Trophoblast cell (in vitro differentiated cells and primary cell): ENCODE measurements around the gene RNF34.

Experiments
- DNase-seq, 2 donors: peaks; one replicate each; pipeline ENCODE4 v3.0.0-alpha.2; 2016
- H2AFZ ChIP-seq: 2 replicates; pipeline ENCODE4 v1.6.1; 2013; ENCODE audit warnings: low read length, moderate library complexity, mild to moderate bottlenecking; ENCODE audit not compliant: insufficient read depth, poor library complexity
- H2AK5ac ChIP-seq: 2 replicates; pipeline ENCODE4 v1.6.1; 2013; ENCODE audit warnings: mild to moderate bottlenecking, low read length
- H2BK120ac ChIP-seq: 2 replicates; pipeline ENCODE4 v1.6.1; 2013; ENCODE audit warnings: low read length, mild to moderate bottlenecking, moderate library complexity; ENCODE audit not compliant: insufficient read depth, poor library complexity
- H2BK12ac ChIP-seq: 2 replicates; pipeline ENCODE4 v1.6.1; 2013; ENCODE audit warnings: mild to moderate bottlenecking, low read length, moderate library complexity
- H2BK5ac ChIP-seq: 2 replicates; pipeline ENCODE4 v1.6.1; 2013; ENCODE audit warnings: low read length, low read depth, moderate library complexity, mild to moderate bottlenecking; ENCODE audit not compliant: poor library complexity
- H3K14ac ChIP-seq: 2 replicates; pipeline ENCODE4 v1.6.1; 2013; ENCODE audit warnings: mild to moderate bottlenecking, low read length
- H3K18ac ChIP-seq: 2 replicates; pipeline ENCODE4 v1.6.1; 2013; ENCODE audit warnings: mild to moderate bottlenecking, low read length
- H3K23ac ChIP-seq: 2 replicates; pipeline ENCODE4 v1.6.1; 2013; ENCODE audit warnings: low read length
- H3K27ac ChIP-seq: 2 replicates; pipeline ENCODE4 v1.5.1; 2013; ENCODE audit warnings: low read depth, mild to moderate bottlenecking, inconsistent platforms, low read length, moderate library complexity
- H3K27me3 ChIP-seq: 2 replicates; pipeline ENCODE4 v1.6.1; 2013; ENCODE audit warnings: inconsistent platforms, mild to moderate bottlenecking, low read length, moderate library complexity; ENCODE audit not compliant: insufficient read depth
- H3K36me3 ChIP-seq, 2 experiments: 1 replicate in 1 of 2; 2 replicates in 1 of 2; pipeline ENCODE4 v1.6.1; 2013; ENCODE audit warnings: low read length in 2 of 2, mild to moderate bottlenecking in 2 of 2, moderate library complexity in 1 of 2; ENCODE audit not compliant: insufficient read depth in 2 of 2, control insufficient read depth in 1 of 2
- H3K4ac ChIP-seq: 2 replicates; pipeline ENCODE4 v1.6.1; 2013; ENCODE audit warnings: low read depth, mild to moderate bottlenecking, low read length, moderate library complexity
- H3K4me1 ChIP-seq, 2 experiments: 1 replicate in 1 of 2; 2 replicates in 1 of 2; pipeline ENCODE4 v1.6.1; 2013; ENCODE audit warnings: low read length in 2 of 2, mild to moderate bottlenecking in 2 of 2, moderate library complexity in 1 of 2; ENCODE audit not compliant: insufficient read depth in 2 of 2, control insufficient read depth in 1 of 2
- H3K4me2 ChIP-seq: 2 replicates; pipeline ENCODE4 v1.6.1; 2013; ENCODE audit warnings: inconsistent platforms, mild to moderate bottlenecking, low read length, moderate library complexity
- H3K4me3 ChIP-seq: 2 replicates; pipeline ENCODE4 v1.5.1; 2013; ENCODE audit warnings: mild to moderate bottlenecking, low read depth, low read length, inconsistent platforms
- H3K79me1 ChIP-seq: one replicate; pipeline ENCODE4 v1.6.1; 2013; ENCODE audit warnings: low read length
- H3K79me2 ChIP-seq: 2 replicates; pipeline ENCODE4 v1.6.1; 2013; ENCODE audit warnings: low read length, mild to moderate bottlenecking; ENCODE audit not compliant: control insufficient read depth, insufficient read depth, poor library complexity
- H3K9ac ChIP-seq: 2 replicates; pipeline ENCODE4 v1.6.1; 2013; ENCODE audit warnings: mild to moderate bottlenecking, low read length
- H3K9me3 ChIP-seq: 2 replicates; pipeline ENCODE4 v1.6.1; 2013; ENCODE audit warnings: low read depth, mild to moderate bottlenecking, control low read depth, inconsistent platforms, low read length; ENCODE audit not compliant: insufficient read depth
- H4K12ac ChIP-seq: 2 replicates; pipeline ENCODE4 v1.6.1; 2013; ENCODE audit warnings: low read depth, mild to moderate bottlenecking, low read length, moderate library complexity
- H4K8ac ChIP-seq: 2 replicates; pipeline ENCODE4 v1.6.1; 2013; ENCODE audit warnings: low read depth, mild to moderate bottlenecking, low read length, moderate library complexity
- H4K91ac ChIP-seq: one replicate; pipeline ENCODE4 v1.6.1; 2013; ENCODE audit warnings: low read depth, mild to moderate bottlenecking, low read length, moderate library complexity
- WGBS: extraction: QIAGEN DNeasy Blood & Tissue Kit; methylation state at CpG from one replicate; pipeline ENCODE4 v1.1.7; 2013; ENCODE audit warnings: missing lambda C conversion rate; ENCODE audit not compliant: insufficient read length, insufficient coverage; ENCODE audit errors: extremely low coverage; 5-methylcytosine and 5-hydroxymethylcytosine counted together

Gene RNF34

DNA sequence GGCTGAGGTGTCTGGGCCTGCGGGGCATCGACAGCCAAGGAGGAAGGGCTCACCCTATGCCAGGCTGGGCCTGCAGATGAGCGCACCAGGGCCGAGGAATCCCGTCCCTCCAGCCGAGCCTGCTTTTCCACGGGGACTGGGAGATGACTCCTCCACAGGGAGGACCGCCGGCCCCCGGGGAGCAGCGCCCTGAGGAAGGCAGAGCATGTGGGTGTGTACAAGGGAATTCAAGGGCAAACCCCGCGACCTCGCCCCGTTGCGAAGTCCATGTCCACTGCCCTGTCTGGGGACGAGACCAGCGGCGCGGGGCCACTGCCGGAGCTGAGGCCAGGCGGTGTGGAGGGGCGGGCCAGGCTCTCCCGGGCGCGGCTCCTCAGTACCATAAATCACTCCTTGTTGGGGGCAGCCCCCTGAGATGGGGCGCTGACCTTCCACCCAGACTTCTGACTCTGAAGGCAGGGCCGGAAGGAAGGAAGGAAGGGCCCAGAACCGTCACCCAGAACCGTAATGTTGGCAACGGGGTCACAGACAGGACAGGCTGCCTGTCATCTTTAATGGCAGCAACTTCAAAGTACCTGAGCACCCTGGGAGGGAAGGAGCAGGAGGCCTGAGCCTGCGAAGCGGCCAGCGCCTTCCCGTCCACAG is 52.5 kb downstream of the RNF34 start:
- peak; percentile 93 to 95 for DNase-seq
- Histone ChIP-seq H3K9ac (no peak overlapping the region), H3K27me3 (no peaks in the 10 kb centered on the region), H2BK12ac (peak overlapping the region; percentile 16), H2BK120ac (peak overlapping the region; percentile 65), H3K9me3 (no peaks in the 10 kb centered on the region), H3K4me2 (no peak overlapping the region), H3K23ac (no peak overlapping the region), H3K14ac (peak overlapping the region; percentile 5), H3K4me3 (no peak overlapping the region), H3K27ac (peak overlapping the region; percentile 40), H4K91ac (peak overlapping the region; percentile 53), H3K79me1 (peaks cover 11% of the 10 kb centered on the region), H4K8ac (peak overlapping the region; percentile 30), H3K18ac (peak overlapping the region; percentile 63), H3K4ac (peak overlapping the region; percentile 2), H3K79me2 (peaks cover 17% of the 10 kb centered on the region), H3K4me1 (peaks cover 38 to 42% of the 10 kb centered on the region in 2 experiments), H4K12ac (no peak overlapping the region), H2AFZ (no peak overlapping the region), H2AK5ac (no peak overlapping the region), H3K36me3 (peaks cover 14 to 18% of the 10 kb centered on the region in 2 experiments), H2BK5ac (no peak overlapping the region)
- WGBS: no CpG with 5 or more reads among the region's 35 CpGs

DNA sequence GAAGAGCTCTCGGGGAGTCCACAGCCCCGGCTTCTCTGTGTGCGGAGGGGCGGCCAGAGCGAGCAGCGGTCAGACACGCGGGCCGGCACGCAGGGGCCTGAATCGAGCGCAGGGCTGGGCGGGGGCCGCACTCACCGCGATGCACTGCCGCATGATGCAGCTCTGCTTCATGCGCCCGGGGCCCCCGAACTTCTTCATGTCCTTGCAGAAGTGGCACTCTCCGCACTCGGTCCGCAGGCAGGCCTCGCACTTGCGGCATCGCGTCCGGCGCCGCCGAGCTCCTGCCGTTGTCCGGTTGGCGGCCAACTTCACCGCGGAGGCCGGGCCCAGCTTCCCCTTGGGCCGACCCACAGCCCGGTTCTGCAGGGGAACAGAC is 53.1 kb downstream of the RNF34 start:
- peak overlapping the region; percentile 52 for H3K4ac ChIP-seq
- H4K91ac ChIP-seq: peak overlapping the region; percentile 53
- peaks cover 17% of the 10 kb centered on the region for H3K79me2 ChIP-seq
- no CpG with 5 or more reads among the region's 39 CpGs for WGBS
- peak overlapping the region; percentile 30 for H4K8ac ChIP-seq
- H3K27me3 ChIP-seq: no peaks in the 10 kb centered on the region
- no peaks in the 10 kb centered on the region for H3K9me3 ChIP-seq
- H3K4me3 ChIP-seq: no peak overlapping the region
- peak overlapping the region; percentile 19 for H2AFZ ChIP-seq
- H3K27ac ChIP-seq: no peak overlapping the region
- no peak overlapping the region for H3K4me2 ChIP-seq
- H3K79me1 ChIP-seq: peaks cover 11% of the 10 kb centered on the region
- H3K14ac ChIP-seq: peak overlapping the region; percentile 5
- H3K36me3 ChIP-seq: peaks cover 14 to 18% of the 10 kb centered on the region in 2 experiments
- no peak overlapping the region for H3K23ac ChIP-seq
- peak overlapping the region; percentile 65 for H2BK120ac ChIP-seq
- peak overlapping the region; percentile 16 for H2BK12ac ChIP-seq
- no peak for DNase-seq
- H3K18ac ChIP-seq: peak overlapping the region; percentile 63
- peak overlapping the region; percentile 21 for H2AK5ac ChIP-seq
- H3K4me1 ChIP-seq: peaks cover 40 to 44% of the 10 kb centered on the region in 2 experiments
- H4K12ac ChIP-seq: no peak overlapping the region
- no peak overlapping the region for H3K9ac ChIP-seq
- H2BK5ac ChIP-seq: no peak overlapping the region

GRCh38 chr12:121453629-121454028 is 53.7 kb downstream of the RNF34 start:
- H2BK12ac ChIP-seq: peak overlapping the region; percentile 16
- H2AK5ac ChIP-seq: no peak overlapping the region
- H4K8ac ChIP-seq: no peak overlapping the region
- H3K9me3 ChIP-seq: no peaks in the 10 kb centered on the region
- no peak overlapping the region for H3K18ac ChIP-seq
- no peak overlapping the region for H2BK5ac ChIP-seq
- H3K14ac ChIP-seq: no peak overlapping the region
- H3K79me2 ChIP-seq: peaks cover 17% of the 10 kb centered on the region
- H3K4ac ChIP-seq: peak overlapping the region; percentile 23
- no peak overlapping the region for H3K9ac ChIP-seq
- no peak overlapping the region for H4K91ac ChIP-seq
- peaks cover 40 to 44% of the 10 kb centered on the region in 2 experiments for H3K4me1 ChIP-seq
- no peak overlapping the region for H3K4me3 ChIP-seq
- no peak overlapping the region for H3K4me2 ChIP-seq
- peaks cover 11 to 15% of the 10 kb centered on the region in 2 experiments for H3K36me3 ChIP-seq
- peaks cover 11% of the 10 kb centered on the region for H3K79me1 ChIP-seq
- no peak overlapping the region for H2BK120ac ChIP-seq
- WGBS: no CpG with 5 or more reads among the region's 18 CpGs
- no peak overlapping the region for H3K23ac ChIP-seq
- DNase-seq: peak in 1 of 2 donors; percentile 31
- no peak overlapping the region for H4K12ac ChIP-seq
- no peak overlapping the region for H3K27ac ChIP-seq
- H3K27me3 ChIP-seq: no peaks in the 10 kb centered on the region
- H2AFZ ChIP-seq: no peak overlapping the region

- Histone ChIP-seq H3K4ac (peak overlapping the region; percentile 91), H2AK5ac (peak overlapping the region; percentile 71), H2BK12ac (peak overlapping the region; percentile 27), H2BK5ac (no peak overlapping the region), H3K9me3 (no peaks in the 10 kb centered on the region), H3K9ac (no peak overlapping the region), H3K4me2 (no peak overlapping the region), H3K18ac (peak overlapping the region; percentile 87), H3K79me2 (peaks cover 17% of the 10 kb centered on the region), H3K79me1 (peaks cover 11% of the 10 kb centered on the region), H4K8ac (no peak overlapping the region), H4K91ac (peak overlapping the region; percentile 63), H3K27ac (no peak overlapping the region), H2BK120ac (no peak overlapping the region), H3K4me3 (no peak overlapping the region), H3K14ac (peak overlapping the region; percentile 21), H3K27me3 (no peaks in the 10 kb centered on the region), H3K4me1 (peaks cover 40 to 44% of the 10 kb centered on the region in 2 experiments), H3K23ac (no peak overlapping the region), H2AFZ (no peak overlapping the region), H3K36me3 (peaks cover 4 to 9% of the 10 kb centered on the region in 2 experiments), H4K12ac (no peak overlapping the region)
- no peak for DNase-seq
- WGBS: no CpG with 5 or more reads among the region's 6 CpGs
Measured at GRCh38 chr12:121454921-121455320, 55.0 kb downstream of the RNF34 start.
